B cell (primary cell): ENCODE measurements around the gene SLC4A11. TPM values are rescaled to one million over a fixed set of nuclear protein-coding genes. Genes with fewer than 3 reads are reported as not detected.

Experiments
- ATAC-seq: fragments of 200-7000 bp; cut with Tn5 transposase; one replicate; pipeline ENCODE4 v1.10.0; 2021; ENCODE audit warnings: low read depth, mild to moderate bottlenecking, moderate number of reproducible peaks, moderate library complexity
- CTCF ChIA-PET: fragments of 350-600 bp; sonication (Branson Sonifier 250); formaldehyde crosslinking; loops from one replicate; lab custom pipeline; 2021; ENCODE audit warnings: antibody characterized with exemption, inconsistent platforms; lab: Charles Lee
- POLR2A ChIA-PET: fragments of 350-600 bp; sonication (Branson Sonifier 250); formaldehyde crosslinking; loops from one replicate; lab custom pipeline; 2021; ENCODE audit warnings: antibody characterized with exemption; lab: Charles Lee
- DNase-seq: peaks from one replicate; pipeline ENCODE4 v3.0.0; 2013
- H2AFZ ChIP-seq: 2 replicates; pipeline ENCODE4 v1.6.1; 2012; ENCODE audit warnings: mild to moderate bottlenecking, low read depth, low read length; ENCODE audit not compliant: insufficient read depth, poor library complexity, severe bottlenecking
- H3K27ac ChIP-seq, 2 donors: 1 replicate in 1 of 2; 2 replicates in 1 of 2; pipeline ENCODE4 v1.5.1; 2012 to 2013; ENCODE audit warnings: low read length in 2 of 2, mild to moderate bottlenecking in 2 of 2, moderate library complexity in 1 of 2
- H3K27me3 ChIP-seq, 4 experiments: fragments of 200-600 bp in 1 of 4; sonication (generic) in 1 of 4; replicated peaks in 1 of 4; 1 replicate in 2 of 4; 2 replicates in 2 of 4; pipeline versions ENCODE4 v1.6.1 to v1.7.0; 2013 to 2016; ENCODE audit warnings: low read length in 3 of 4, mild to moderate bottlenecking in 2 of 4, mixed read lengths in 1 of 4, moderate library complexity in 1 of 4; ENCODE audit not compliant: insufficient read depth in 4 of 4, control insufficient read depth in 3 of 4; ENCODE audit errors: control extremely low read depth in 1 of 4
- H3K36me3 ChIP-seq, 2 experiments: replicated peaks in 1 of 2; 1 replicate in 1 of 2; 2 replicates in 1 of 2; pipeline versions ENCODE4 v1.6.1 to v1.7.1; 2013; ENCODE audit warnings: low read length in 1 of 2; ENCODE audit not compliant: insufficient read depth in 2 of 2, control insufficient read depth in 1 of 2; ENCODE audit errors: control extremely low read depth in 1 of 2, extremely low read depth in 1 of 2
- H3K4me1 ChIP-seq, 2 donors: fragments of 200-600 bp in 1 of 2; sonication (generic) in 1 of 2; 1 replicate in 1 of 2; 2 replicates in 1 of 2; pipeline versions ENCODE4 v1.5.1 to v1.6.1; 2013 to 2017; ENCODE audit warnings: low read length in 2 of 2; ENCODE audit not compliant: control insufficient read depth in 2 of 2, insufficient read depth in 2 of 2
- H3K4me2 ChIP-seq: replicated peaks from 2 replicates; pipeline ENCODE3; 2012; ENCODE audit warnings: mild to moderate bottlenecking, low read depth, low read length; ENCODE audit not compliant: poor library complexity, severe bottlenecking
- H3K4me3 ChIP-seq, 5 experiments: fragments of 200-600 bp in 1 of 5; sonication (generic) in 1 of 5; 1 replicate in 3 of 5; 2 replicates in 2 of 5; pipeline versions ENCODE4 v1.5.1 to v1.7.0; 2011 to 2016; ENCODE audit warnings: low read length in 4 of 5, mild to moderate bottlenecking in 4 of 5, low read depth in 2 of 5, control low read depth in 1 of 5, moderate library complexity in 1 of 5; ENCODE audit not compliant: insufficient read depth in 1 of 5; ENCODE audit errors: control extremely low read depth in 1 of 5, extremely low read depth in 1 of 5
- H3K79me2 ChIP-seq: fragments of 200-600 bp; sonication (generic); one replicate; pipeline ENCODE4 v1.6.0; 2016; ENCODE audit warnings: low read length; ENCODE audit not compliant: control insufficient read depth, insufficient read depth
- H3K9ac ChIP-seq: fragments of 200-600 bp; sonication (generic); 2 replicates; pipeline ENCODE4 v1.6.1; 2017; ENCODE audit warnings: mild to moderate bottlenecking, low read length, moderate library complexity
- H3K9me3 ChIP-seq, 3 donors: one replicate each; pipeline versions ENCODE4 v1.6.1 to v1.7.1; 2013; ENCODE audit warnings: low read length in 2 of 3; ENCODE audit not compliant: control insufficient read depth in 2 of 3, insufficient read depth in 1 of 3; ENCODE audit errors: control extremely low read depth in 1 of 3
- H4K20me1 ChIP-seq: 2 replicates; pipeline ENCODE4 v1.6.0; 2012; ENCODE audit warnings: mild to moderate bottlenecking, low read length; ENCODE audit not compliant: insufficient read depth, control insufficient read depth, poor library complexity, severe bottlenecking
- H3K27ac Mint-ChIP-seq: one replicate; pipeline ENCODE4 v1.8.0; 2021; ENCODE audit warnings: mixed read lengths
- H3K27me3 Mint-ChIP-seq: one replicate; pipeline ENCODE4 v1.8.0; 2021; ENCODE audit warnings: mixed read lengths
- H3K4me1 Mint-ChIP-seq: one replicate; pipeline ENCODE4 v1.8.0; 2021; ENCODE audit warnings: mixed read lengths
- H3K4me3 Mint-ChIP-seq: one replicate; pipeline ENCODE4 v1.8.0; 2021; ENCODE audit warnings: mixed read lengths
- H3K9me3 Mint-ChIP-seq: one replicate; pipeline ENCODE4 v1.8.0; 2022; ENCODE audit warnings: mixed read lengths; ENCODE audit not compliant: insufficient read depth
- CTCF ChIP-seq: fragments of 200-600 bp; IDR thresholded peaks from one replicate; pipeline ENCODE4 v1.8.0; 2022; ENCODE audit warnings: antibody characterized with exemption, mild to moderate bottlenecking
- EZH2 ChIP-seq: IDR thresholded peaks from 2 replicates; pipeline ENCODE4 v1.6.1; 2012; ENCODE audit warnings: borderline replicate concordance, low read depth, mild to moderate bottlenecking, moderate library complexity, low read length; ENCODE audit not compliant: insufficient read depth, poor library complexity, severe bottlenecking
- WGBS: methylation state at CpG from one replicate; pipeline ENCODE4 v1.1.5; 2013; ENCODE audit warnings: missing lambda C conversion rate; ENCODE audit not compliant: insufficient coverage; 5-methylcytosine and 5-hydroxymethylcytosine counted together
- intact Hi-C: fragments of 100-400 bp; cut with micrococcal nuclease; formaldehyde crosslinking; loops from one replicate; pipeline ENCODE4 v1.10.0; 2022
- polyA plus RNA-seq: library from polyadenylated mRNA; depleted of rRNA; stranded (reverse); fragments of >200 nt; gene quantifications from 2 replicates; pipeline ENCODE4 v1.2.3, GENCODE V29; 2012
- total RNA-seq, 2 donors: library from RNA; stranded (reverse); fragments of 120-200 nt in 1 of 2; gene quantifications; 1 replicate in 1 of 2; 2 replicates in 1 of 2; pipeline versions ENCODE4 v1.2.3 to v1.2.4, GENCODE V29; 2013 to 2022

The SLC4A11 gene
- total and polyA plus RNA-seq, 2 donors (not counting 1 experiment from before 2014, with no cell fraction given) = 0.85 to 1.6 TPM

DNA sequence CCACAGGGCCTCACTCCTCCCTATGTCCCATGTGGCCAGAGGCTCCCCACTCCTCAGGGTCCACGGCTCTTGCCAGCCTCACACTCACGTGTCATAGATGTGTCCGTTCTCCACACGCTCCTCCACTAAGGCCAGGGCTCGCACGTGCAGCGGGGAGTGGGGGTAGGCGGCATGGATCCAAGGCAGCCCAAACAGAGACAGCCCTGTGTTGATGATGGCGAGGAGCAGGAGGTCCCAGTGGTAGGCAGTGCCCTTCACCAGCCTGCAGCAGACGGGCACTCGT lies 10.3 kb downstream of the SLC4A11 start:
- TF ChIP-seq CTCF (no peak), EZH2 (no peak)

DNA sequence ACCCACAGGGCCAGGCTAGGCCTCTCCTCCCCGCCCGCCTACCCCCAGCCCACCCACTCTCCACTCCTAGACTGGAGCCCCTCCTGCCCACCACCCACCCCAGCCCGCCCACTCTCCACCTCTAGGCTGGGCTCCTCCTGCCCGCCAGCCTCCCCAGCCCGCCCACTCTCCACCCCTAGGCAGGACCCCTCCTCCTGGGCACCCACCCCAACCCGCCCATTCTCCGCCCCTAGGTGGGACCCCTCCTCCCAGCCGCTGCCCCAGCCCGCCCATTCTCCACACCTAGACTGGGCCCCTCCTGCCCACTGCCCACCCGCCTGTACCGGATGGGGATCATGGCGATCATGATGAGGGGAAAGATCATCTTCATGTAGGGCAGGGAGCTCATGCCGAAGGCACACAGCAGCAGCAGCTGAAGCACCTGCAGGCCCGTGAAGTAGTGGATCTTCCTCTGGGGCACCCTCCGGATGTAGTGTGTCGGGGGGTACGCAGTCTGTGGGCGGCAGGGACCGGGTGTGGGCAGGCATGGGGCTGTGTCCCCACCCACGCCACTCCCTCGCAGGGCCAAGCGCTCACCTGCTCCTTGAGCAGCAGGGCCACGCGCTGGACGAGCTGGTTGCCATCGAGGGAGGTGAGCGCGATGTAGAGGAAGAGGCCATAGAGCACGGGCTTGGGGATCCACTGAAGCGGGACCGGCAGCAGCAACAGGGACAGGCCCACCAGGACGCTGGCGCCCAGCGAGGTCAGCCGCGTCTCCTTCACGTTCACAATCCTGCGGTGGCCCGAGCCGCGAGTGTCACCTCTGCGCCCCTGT lies 10.8 kb downstream of the SLC4A11 start:
- Histone ChIP-seq H3K4me3 (no peak overlapping the region), H3K4me2 (no peak overlapping the region), H4K20me1 (no peaks in the 10 kb centered on the region), H3K9ac (no peak overlapping the region), H3K79me2 (no peaks in the 10 kb centered on the region), H2AFZ (no peak overlapping the region), H3K36me3 (no peaks in the 10 kb centered on the region), H3K9me3 (no peaks in the 10 kb centered on the region), H3K4me1 (peaks cover 9 to 10% of the 10 kb centered on the region in 2 donors), H3K27me3 (no peaks in the 10 kb centered on the region), H3K27ac (no peak overlapping the region)
- ChIA-PET POLR2A (no interaction called here), CTCF (no interaction called here)
- intact Hi-C loops = no loop called here
- Mint-ChIP-seq H3K27me3 (no peaks in the 10 kb centered on the region), H3K4me1 (peaks cover 13% of the 10 kb centered on the region), H3K9me3 (no peaks in the 10 kb centered on the region), H3K4me3 (no peak overlapping the region), H3K27ac (no peak overlapping the region)
- ATAC-seq (no peak), DNase-seq (no peak)
- TF ChIP-seq EZH2 = no peak
- TF ChIP-seq CTCF = no peak
- 91% methylated on average over 33 of the region's 42 CpGs for WGBS

More for the DNA sequence above, 10.3 kb downstream of the SLC4A11 start:
- Histone ChIP-seq H4K20me1 (no peaks in the 10 kb centered on the region), H3K36me3 (no peaks in the 10 kb centered on the region), H3K9ac (no peak overlapping the region), H3K4me3 (no peak overlapping the region), H3K4me2 (no peak overlapping the region), H3K27ac (no peak overlapping the region), H3K79me2 (no peaks in the 10 kb centered on the region), H3K27me3 (no peaks in the 10 kb centered on the region), H3K9me3 (no peaks in the 10 kb centered on the region), H3K4me1 (peaks cover 4% of the 10 kb centered on the region in 2 donors), H2AFZ (no peak overlapping the region)
- intact Hi-C loops = no loop called here
- ChIA-PET POLR2A (no interaction called here), CTCF (no interaction called here)
- Mint-ChIP-seq H3K4me3 (no peak overlapping the region), H3K27me3 (no peaks in the 10 kb centered on the region), H3K9me3 (no peaks in the 10 kb centered on the region), H3K4me1 (peaks cover 8% of the 10 kb centered on the region), H3K27ac (no peak overlapping the region)
- DNase-seq (no peak), ATAC-seq (no peak)
- WGBS = 94% methylated on average over 7 of the region's 11 CpGs
